GM23248 (cell line): ENCODE measurements around the gene FNDC11.

Experiments
- EZH2 ChIP-seq: fragments of 200-600 bp; sonication (generic); IDR thresholded peaks from 2 replicates; pipeline ENCODE4 v1.6.1; 2018; ENCODE audit warnings: antibody characterized with exemption, mild to moderate bottlenecking; ENCODE audit not compliant: insufficient read depth, poor library complexity, severe bottlenecking
- EZH2phosphoT487 ChIP-seq: fragments of 200-600 bp; sonication (generic); IDR thresholded peaks from 2 replicates; pipeline ENCODE4 v1.6.1; 2018; ENCODE audit warnings: antibody characterized with exemption, moderate library complexity, mild to moderate bottlenecking, low read depth; ENCODE audit not compliant: insufficient read depth

DNA sequence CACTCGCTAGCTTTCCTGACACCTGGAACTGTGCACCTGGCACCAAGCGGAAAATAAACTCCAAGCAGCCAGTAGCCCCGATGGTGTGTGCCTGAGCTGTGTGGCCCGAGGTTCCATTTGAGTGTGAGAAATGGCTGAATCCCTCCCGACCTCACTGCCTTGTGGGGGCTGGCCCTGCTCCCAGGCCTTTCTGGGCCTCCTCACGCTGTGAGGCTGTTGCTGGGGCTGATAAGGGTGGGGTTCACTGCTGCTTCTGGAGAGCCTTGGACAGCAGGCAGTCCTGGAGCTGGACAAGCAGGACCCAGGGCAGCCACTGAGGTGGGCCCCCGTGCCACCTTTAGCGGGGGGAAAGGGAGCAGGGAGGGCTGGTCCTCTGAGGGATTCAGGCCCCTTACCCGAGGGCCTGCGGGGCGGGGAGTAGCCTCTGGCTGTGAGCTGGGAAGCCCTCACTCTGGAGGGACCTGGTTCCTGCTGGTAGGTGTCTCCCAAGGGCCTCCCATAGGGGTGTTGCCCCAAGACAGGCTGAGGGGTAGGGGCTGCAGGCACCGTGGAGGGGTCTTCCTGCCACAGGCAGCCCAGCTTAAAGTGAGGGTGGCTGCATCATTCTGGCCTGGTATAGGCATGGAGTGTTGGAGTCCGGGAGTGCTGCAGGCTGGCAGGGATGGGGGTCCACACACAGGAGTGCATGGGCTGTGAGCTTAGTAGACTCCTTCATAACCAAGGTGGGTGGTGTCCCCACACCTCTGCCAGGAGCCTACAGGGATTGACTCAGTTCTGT is 31.7 kb upstream of the FNDC11 start:
- TF ChIP-seq EZH2phosphoT487 (no peak), EZH2 (no peak)
